HG02798 (cell line): ENCODE measurements around the gene MATN1.
"Not testable (repeated sequence)": the region's sequence is repeated elsewhere in the genome, so short reads cannot be mapped to it uniquely, and the experiment has no call there.

Experiments used
- ATAC-seq: cut with Tn5 transposase; IDR thresholded peaks from one replicate; pipeline ENCODE4 v1.9.1; 2021; ENCODE audit warnings: mild to moderate bottlenecking; ENCODE audit not compliant: unreplicated experiment, poor library complexity

MATN1 gene

GRCh38 chr1:30723331-30723755, at the start of gene MATN1:
MATN1 (minus strand) TSS chr1:30723585; CDS start chr1:30723551, 34 bp downstream.
- no peak for ATAC-seq

GRCh38 chr1:30771005-30771404, 47.6 kb upstream of the MATN1 start:
- ATAC-seq: no peak

GRCh38 chr1:30770150-30770549, 46.8 kb upstream of the MATN1 start:
- no peak for ATAC-seq

- ATAC-seq: no peak
These were observed 45.7 kb upstream of the MATN1 start for GRCh38 chr1:30768830-30769718.

- ATAC-seq: no peak
These were observed 44.9 kb upstream of the MATN1 start for GRCh38 chr1:30768159-30768829.

GRCh38 chr1:30766948-30767347, 43.6 kb upstream of the MATN1 start:
- ATAC-seq: not testable (repeated sequence)

GRCh38 chr1:30765556-30766434, 42.4 kb upstream of the MATN1 start:
- no peak for ATAC-seq

GRCh38 chr1:30764939-30765555, 41.7 kb upstream of the MATN1 start:
- ATAC-seq: peak; percentile 49

GRCh38 chr1:30764396-30764795, 41.0 kb upstream of the MATN1 start:
- ATAC-seq: no peak

- no peak for ATAC-seq
These were observed 40.4 kb upstream of the MATN1 start for GRCh38 chr1:30763651-30764248.

GRCh38 chr1:30762930-30763650, 39.7 kb upstream of the MATN1 start:
- ATAC-seq: no peak

GRCh38 chr1:30762152-30762929, 39.0 kb upstream of the MATN1 start:
- ATAC-seq: peak; percentile 21

- ATAC-seq: no peak
These were observed 38.2 kb upstream of the MATN1 start for GRCh38 chr1:30761381-30762151.

GRCh38 chr1:30760596-30761324, 37.4 kb upstream of the MATN1 start:
- ATAC-seq: no peak

GRCh38 chr1:30759718-30760281, 36.4 kb upstream of the MATN1 start:
- ATAC-seq: no peak

- no peak for ATAC-seq
These were observed 35.5 kb upstream of the MATN1 start for GRCh38 chr1:30758785-30759380.
